NCI-H2081 (cell line): ENCODE measurements around the gene CYTH3.

ENCODE experiments used
- DNase-seq, 2 experiments: peaks; one replicate each; lab custom pipeline; 2025; lab: John Stamatoyannopoulos, UW

The CYTH3 gene

DNA sequence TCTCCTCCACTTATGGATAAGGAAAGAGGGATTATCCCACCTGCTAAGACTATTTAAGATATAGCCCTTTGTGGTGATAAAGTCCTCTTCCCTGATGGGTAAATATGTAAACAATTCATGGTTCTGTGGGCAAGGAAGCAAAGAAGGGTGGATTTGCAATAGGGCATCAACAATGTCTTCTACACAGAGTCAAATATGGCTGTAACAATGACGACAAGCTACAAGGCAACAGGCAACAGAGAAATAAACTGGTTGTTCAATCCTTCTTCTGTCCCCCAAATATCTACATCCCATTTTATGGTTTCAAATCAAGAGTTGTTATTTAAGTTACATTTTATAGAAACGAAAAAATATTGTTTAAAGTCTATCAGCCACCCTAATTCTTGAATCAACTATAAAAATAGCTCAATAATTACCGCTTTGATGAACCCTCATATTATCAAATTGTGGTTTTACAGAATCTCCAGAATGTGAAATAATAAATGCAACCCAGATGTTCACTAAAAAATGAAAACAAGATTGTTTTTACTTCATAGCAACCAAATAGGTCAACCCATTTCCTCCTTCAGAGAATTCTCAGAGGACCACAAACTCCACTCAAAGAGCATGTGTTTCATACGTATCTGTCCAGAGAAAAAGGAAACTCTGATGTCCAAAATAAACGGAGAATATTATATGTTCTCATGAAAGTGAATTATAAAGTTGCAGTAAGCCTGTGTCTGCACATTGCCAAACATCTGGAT is 13.8 kb downstream of the CYTH3 start:
- no peak for DNase-seq

- no peak for DNase-seq
These were observed 14.7 kb downstream of the CYTH3 start for GRCh38 chr7:6257675-6258074.

GRCh38 chr7:6256677-6257535 is 15.5 kb downstream of the CYTH3 start:
- no peak for DNase-seq

DNA sequence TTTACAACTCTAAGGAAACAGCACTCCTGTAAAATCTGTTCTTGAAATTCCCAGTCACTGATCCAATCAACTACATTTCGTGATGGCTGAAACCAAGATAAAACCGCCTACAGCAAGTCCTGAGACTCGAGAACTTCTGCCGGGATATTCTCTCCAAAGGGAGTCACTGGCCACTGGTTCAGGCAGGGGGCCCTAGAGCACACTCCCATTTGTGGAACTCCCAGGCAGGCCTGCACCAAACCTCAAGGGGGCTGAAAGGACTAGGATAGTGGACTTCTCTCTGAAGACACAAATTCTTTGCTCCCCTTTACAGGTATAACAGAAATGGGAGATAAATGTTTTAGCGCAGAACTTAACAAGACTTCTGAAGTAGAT is 16.3 kb downstream of the CYTH3 start:
- DNase-seq, result no peak

DNA sequence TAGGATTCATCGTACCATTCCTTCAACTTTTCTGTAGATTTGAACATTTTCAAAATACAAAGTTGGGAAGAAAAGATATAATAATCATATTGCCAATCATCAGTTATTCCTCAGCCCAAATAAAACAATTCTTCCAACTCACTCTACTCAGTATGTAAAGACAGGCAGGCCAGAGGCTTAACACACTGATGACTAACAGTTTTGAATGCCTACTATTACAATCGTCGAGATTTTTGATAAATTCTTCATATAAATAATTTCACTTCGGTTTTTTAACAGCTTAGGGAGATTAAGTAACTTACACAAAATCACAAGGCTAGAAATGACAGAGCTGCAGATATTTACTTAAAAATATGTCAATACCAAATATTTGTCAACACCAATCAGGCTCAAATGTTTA is 17.6 kb downstream of the CYTH3 start:
- DNase-seq, result no peak

GRCh38 chr7:6252748-6253147 is 19.7 kb downstream of the CYTH3 start:
- no peak for DNase-seq

DNA sequence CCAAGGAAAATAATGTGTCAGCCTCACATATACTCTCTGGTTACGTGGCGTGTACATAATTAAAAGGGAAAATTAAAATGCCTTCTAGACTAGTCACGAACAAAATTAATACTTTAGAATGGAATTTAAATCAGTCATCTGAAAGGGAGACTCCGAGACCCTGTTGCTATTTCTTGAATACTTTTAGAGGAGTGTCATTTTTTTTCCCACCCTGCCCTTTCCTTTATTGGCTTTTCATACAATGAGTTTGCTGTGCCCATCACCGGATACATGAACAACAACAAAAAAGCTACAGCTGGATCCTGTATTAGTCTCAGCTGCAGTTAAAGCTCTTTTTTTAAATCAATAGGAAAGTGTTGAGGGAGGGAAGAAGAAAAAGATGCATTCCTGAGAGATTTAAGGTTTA is 20.1 kb downstream of the CYTH3 start:
- DNase-seq, result no peak

DNA sequence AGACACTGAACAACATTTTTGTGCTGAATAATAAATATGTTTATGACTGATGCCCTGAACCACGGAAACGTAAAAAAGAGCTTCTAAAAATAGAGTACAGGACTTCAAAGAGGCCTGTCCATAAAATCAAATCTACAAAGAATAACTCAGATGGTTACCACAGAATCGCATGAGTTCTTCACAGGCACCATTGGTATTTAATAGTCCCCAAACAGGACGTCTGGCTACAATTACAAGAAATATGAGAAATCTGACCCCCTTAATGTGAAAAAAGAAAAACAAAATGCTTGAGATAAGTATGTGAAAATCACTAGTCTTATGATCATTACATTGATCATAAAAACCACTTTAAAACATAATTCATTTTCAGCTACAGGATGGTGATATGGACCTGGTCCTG is 20.8 kb downstream of the CYTH3 start:
- no peak for DNase-seq

- DNase-seq, result no peak
These were observed 22.0 kb downstream of the CYTH3 start for GRCh38 chr7:6250364-6250833.

GRCh38 chr7:6249043-6249442 is 23.4 kb downstream of the CYTH3 start:
- DNase-seq, result no peak

GRCh38 chr7:6248581-6248980 is 23.8 kb downstream of the CYTH3 start:
- DNase-seq, result no peak

DNA sequence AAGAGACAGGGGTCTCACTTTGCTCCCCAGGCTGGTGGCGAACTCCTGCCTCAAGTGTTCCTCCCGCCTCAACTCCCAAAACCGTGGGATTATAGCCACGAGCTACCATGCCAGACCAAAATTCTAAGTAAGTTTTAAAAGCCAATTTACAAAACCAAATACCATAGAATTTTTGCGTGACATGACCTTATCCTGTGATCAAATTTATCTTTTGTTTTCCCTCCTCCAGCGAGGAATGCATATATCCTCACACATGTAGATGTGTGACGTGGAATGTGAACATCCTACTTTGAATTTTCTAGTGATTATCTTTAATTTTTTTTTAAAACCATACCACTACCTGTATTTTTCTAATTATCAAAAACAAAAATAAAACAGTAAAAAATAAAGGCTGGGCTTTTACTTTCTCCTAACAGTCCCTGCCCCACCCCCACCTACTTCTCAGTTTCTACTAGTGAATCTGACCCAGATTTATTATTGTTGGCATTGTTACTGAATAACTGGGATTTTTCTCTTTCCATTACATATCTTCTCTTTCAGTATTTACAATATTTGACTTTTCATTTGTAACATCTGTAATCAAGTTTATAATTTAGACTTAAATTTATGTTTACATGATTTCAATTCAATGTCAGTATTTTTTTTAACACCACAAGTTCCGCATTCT is 26.0 kb downstream of the CYTH3 start:
- no peak for DNase-seq

DNA sequence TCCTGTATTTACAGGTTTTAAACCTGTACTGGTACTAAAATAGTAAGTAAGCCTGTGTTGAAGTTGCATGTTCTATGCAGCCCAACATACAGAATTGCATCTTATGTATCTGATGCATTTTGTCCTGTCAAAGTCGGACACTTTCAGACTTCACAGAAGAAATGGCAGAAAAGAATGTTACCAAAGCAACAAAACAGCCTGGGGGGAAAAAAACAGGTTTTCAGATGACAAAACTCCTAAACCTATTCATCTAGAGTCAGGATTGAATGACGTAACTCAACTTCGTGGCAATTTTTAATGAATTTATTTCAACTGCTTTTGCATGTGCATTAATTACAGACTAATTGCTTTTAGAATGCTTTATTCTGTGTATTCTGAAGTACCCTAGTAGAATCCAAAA is 28.4 kb downstream of the CYTH3 start:
- DNase-seq, result no peak

- DNase-seq, result no peak
These were observed 29.3 kb downstream of the CYTH3 start for GRCh38 chr7:6243168-6243567.

GRCh38 chr7:6242561-6242960 is 29.9 kb downstream of the CYTH3 start:
- no peak for DNase-seq

DNA sequence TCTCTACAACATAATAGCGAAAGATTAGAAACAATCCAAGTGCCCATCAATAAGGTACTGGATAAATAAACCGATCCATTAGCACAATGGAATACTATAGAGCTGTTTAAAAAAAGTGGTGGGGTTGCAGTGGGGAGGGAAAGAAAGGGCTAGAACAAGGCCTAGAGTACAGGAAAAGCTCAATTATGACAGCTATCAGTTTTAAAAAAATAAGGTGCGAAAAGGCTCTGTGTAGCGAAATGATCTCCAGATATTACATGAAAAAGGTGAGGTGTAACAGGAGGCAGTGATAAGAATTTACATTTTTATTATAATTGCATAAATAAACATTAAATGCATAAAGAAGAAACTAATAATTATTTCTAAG is 30.8 kb downstream of the CYTH3 start:
- no peak for DNase-seq

GRCh38 chr7:6238309-6238925 is 34.0 kb downstream of the CYTH3 start:
- peak in 1 of 2 experiments; percentile 42 for DNase-seq

DNA sequence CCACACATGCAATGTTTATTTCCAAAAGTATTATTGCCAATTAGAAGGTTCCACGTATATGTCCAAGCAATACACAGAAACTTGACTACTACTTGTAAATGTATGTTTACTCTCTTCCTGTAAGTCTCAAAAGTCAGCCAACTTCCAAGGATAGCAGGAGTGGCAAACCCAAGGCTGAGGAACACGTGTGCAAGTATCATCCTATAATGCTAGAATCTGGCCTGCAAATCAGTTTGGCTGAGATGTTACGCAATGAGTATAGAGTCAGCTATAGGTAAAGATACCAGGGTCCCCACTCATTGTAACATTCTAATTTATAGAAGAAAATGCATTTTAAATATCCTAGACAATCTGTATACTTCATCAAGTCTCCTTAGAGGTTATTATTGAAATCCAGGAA is 34.7 kb downstream of the CYTH3 start:
- no peak for DNase-seq

DNA sequence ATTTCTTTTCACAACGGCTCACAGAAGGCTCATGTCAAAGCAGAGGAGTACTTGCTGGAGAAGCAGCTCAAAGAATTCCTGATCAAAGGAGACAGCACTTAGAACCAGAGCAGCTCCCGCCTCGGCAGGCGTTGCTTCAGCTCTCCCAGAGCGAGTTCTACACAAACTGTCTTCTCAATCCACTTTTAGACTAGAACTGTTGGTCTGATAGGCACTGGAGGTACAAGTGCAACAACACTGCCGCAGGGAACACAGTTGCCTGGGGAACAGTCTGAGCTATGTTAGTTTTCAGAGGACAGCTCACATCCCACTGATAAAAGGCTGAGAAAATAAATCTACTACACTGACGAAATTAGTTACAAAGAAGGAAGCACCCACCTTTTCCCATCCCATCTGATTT is 35.4 kb downstream of the CYTH3 start:
- no peak for DNase-seq

DNA sequence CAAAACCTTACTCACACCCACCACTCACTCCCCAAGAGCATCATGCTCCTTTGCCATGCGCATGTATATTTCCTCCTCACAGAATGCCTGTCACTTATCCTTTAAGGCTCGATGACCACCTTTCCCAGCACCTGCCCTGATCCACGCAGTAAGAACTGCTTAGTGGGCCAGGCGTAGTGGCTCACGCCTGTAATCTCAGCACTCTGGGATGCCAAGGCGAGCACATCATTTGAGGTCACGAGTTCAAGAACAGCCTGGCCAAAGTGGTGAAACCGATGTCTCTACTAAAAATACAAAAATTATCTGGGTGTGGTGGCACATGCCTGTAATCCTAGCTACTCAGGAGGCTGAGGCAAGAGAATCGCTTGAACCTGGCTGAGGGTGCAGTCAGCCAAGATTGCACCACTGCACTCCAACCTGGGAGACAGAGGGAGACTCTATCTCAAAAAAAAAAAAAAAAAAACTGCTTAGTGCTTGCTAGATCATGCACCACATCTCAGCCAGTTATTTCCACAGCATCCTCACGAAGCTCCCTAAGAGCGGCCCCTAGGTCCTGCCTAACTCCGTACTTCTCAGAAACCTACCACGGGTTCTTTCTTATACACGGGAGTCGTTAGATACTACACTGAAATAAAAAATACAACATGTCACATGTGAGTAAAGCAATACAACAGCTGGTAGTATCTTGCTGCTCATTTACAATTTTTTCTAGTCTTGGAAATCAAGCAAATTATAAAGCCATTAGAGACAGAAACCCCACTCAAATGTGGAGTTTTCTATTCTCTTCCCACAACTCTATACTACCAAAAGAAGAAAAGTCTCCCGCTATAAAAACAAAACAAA is 37.2 kb downstream of the CYTH3 start:
- no peak for DNase-seq

DNA sequence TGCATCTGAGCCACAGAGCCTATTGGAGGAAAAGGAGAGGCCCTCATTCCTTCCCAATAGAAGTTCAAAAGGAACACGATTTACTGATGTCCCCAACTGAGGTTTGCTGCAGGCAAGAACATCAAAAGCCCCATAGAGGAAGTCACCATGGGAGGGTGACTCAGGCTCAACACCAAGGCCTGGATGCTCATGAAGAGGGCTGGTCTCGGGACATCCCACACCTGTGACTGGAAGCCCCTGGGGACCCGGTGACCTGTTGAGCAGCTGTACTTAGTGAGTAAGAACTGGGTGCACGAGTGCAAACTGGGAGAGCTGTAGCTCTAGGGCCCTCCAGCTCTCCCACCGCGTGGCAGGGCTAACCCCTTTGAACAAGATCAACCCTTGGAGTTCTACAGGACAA is 38.0 kb downstream of the CYTH3 start:
- DNase-seq, result no peak

- DNase-seq, result no peak
These were observed 39.9 kb downstream of the CYTH3 start for GRCh38 chr7:6232534-6232933.
